Measurements from ENCODE around the gene OR4F15.

The OR4F15 gene

GRCh38 chr15:101828774-101829173 lies 16.8 kb downstream of the OR4F15 start:
- no peak for TF ChIP-seq CTCF (IDR thresholded peaks at IDR 0.05)
- Histone ChIP-seq H3K27me3 (peaks cover 19% of the 10 kb centered on the region), H3K36me3 (no peaks in the 10 kb centered on the region), H3K27ac (no peak overlapping the region), H3K9me3 (no peaks in the 10 kb centered on the region), H3K4me3 (ENCODE audit: low read depth in 1 of 2, low read length in 1 of 2) (no peak overlapping the region), H3K4me1 (ENCODE audit: control insufficient read depth in 1 of 2, insufficient read depth in 1 of 2, low read depth in 1 of 2, low read length in 1 of 2) (no peaks in the 10 kb centered on the region)

- no peak overlapping the region for H3K27ac ChIP-seq
- H3K9me3 ChIP-seq, result no peaks in the 10 kb centered on the region
- no peak overlapping the region for H3K4me3 ChIP-seq (ENCODE audit: low read depth in 1 of 2, low read length in 1 of 2)
- H3K36me3 ChIP-seq, result no peaks in the 10 kb centered on the region
- TF ChIP-seq CTCF (IDR thresholded peaks at IDR 0.05), result no peak
- no peaks in the 10 kb centered on the region for H3K4me1 ChIP-seq (ENCODE audit: control insufficient read depth in 1 of 2, insufficient read depth in 1 of 2, low read depth in 1 of 2, low read length in 1 of 2)
- peaks cover 28% of the 10 kb centered on the region for H3K27me3 ChIP-seq
These were observed 29.7 kb downstream of the OR4F15 start for GRCh38 chr15:101841656-101842055.

- no peaks in the 10 kb centered on the region for H3K36me3 ChIP-seq
- H3K4me3 ChIP-seq (ENCODE audit: low read depth in 1 of 2, low read length in 1 of 2), result no peak overlapping the region
- peaks cover 41% of the 10 kb centered on the region for H3K27me3 ChIP-seq
- H3K4me1 ChIP-seq (ENCODE audit: control insufficient read depth in 1 of 2, insufficient read depth in 1 of 2, low read depth in 1 of 2, low read length in 1 of 2), result no peaks in the 10 kb centered on the region
- no peak overlapping the region for H3K27ac ChIP-seq
- H3K9me3 ChIP-seq, result no peaks in the 10 kb centered on the region
- TF ChIP-seq CTCF (IDR thresholded peaks at IDR 0.05), result no peak
These were observed 32.9 kb downstream of the OR4F15 start for GRCh38 chr15:101844916-101845315.

GRCh38 chr15:101852356-101852755 lies 40.4 kb downstream of the OR4F15 start:
- Histone ChIP-seq H3K36me3 (no peaks in the 10 kb centered on the region), H3K4me3 (ENCODE audit: low read depth in 1 of 2, low read length in 1 of 2) (no peak overlapping the region), H3K4me1 (ENCODE audit: control insufficient read depth in 1 of 2, insufficient read depth in 1 of 2, low read depth in 1 of 2, low read length in 1 of 2) (no peaks in the 10 kb centered on the region), H3K27me3 (peaks cover 40% of the 10 kb centered on the region), H3K9me3 (no peaks in the 10 kb centered on the region), H3K27ac (no peak overlapping the region)
- TF ChIP-seq CTCF (IDR thresholded peaks at IDR 0.05), result no peak

All from neutrophil (primary cell).